ENCODE data around the gene APBB2. TPM values are rescaled to one million over a fixed set of nuclear protein-coding genes. Genes with fewer than 3 reads are reported as not detected.

The APBB2 gene
- total and polyA plus RNA-seq, 10 of the 15 experiments (the other 5 are each of a cell fraction or from before 2014, with no cell fraction given), result 2.7 to 24.6 (median 19.0) TPM

DNA sequence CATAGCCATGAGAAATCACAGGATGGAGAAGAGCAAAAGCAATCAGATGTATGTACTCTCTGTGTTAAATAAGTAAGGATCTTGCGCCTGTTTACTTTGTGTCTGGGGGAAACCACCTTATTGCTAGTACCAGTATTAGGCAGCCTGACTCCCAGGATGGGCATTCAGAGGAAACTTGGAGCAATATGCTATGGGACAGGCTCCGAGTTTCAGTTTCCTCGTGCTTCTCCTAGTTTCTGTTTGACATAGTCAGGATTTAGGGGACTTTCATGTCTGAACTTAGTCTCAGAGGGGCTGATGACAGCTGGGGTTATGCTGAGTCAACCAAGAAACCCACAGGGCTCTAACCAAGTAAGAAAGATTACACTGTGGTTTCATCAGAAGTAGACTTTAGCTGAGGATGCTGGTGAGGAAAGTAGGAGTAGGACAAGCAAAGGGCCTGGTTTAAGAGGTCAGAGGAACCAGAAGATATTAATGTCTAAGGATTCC, 451.1 kb downstream of the APBB2 start (continued):
- TF ChIP-seq, protein P1, sequence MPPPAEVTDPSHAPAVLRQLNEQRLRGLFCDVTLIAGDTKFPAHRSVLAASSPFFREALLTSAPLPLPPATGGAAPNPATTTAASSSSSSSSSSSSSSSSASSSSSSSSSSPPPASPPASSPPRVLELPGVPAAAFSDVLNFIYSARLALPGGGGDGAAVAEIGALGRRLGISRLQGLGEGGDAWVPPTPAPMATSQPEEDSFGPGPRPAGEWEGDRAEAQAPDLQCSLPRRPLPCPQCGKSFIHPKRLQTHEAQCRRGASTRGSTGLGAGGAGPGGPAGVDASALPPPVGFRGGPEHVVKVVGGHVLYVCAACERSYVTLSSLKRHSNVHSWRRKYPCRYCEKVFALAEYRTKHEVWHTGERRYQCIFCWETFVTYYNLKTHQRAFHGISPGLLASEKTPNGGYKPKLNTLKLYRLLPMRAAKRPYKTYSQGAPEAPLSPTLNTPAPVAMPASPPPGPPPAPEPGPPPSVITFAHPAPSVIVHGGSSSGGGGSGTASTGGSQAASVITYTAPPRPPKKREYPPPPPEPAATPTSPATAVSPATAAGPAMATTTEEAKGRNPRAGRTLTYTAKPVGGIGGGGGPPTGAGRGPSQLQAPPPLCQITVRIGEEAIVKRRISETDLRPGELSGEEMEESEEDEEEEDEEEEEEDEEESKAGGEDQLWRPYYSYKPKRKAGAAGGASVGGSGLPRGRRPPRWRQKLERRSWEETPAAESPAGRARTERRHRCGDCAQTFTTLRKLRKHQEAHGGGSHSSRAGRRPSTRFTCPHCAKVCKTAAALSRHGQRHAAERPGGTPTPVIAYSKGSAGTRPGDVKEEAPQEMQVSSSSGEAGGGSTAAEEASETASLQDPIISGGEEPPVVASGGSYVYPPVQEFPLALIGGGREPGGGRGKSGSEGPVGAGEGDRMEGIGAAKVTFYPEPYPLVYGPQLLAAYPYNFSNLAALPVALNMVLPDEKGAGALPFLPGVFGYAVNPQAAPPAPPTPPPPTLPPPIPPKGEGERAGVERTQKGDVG (CRISPR knock-in tag; IDR thresholded peaks at IDR 0.05), result no peak
- peak; percentile 93 for TF ChIP-seq TCF12 (IDR thresholded peaks at IDR 0.05; ENCODE audit: low read depth, low read length)
- TF ChIP-seq, protein P2, sequence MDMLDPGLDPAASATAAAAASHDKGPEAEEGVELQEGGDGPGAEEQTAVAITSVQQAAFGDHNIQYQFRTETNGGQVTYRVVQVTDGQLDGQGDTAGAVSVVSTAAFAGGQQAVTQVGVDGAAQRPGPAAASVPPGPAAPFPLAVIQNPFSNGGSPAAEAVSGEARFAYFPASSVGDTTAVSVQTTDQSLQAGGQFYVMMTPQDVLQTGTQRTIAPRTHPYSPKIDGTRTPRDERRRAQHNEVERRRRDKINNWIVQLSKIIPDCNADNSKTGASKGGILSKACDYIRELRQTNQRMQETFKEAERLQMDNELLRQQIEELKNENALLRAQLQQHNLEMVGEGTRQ (IDR thresholded peaks at IDR 0.05; ENCODE audit: borderline replicate concordance, low read depth, low read length), result no peak
- TF ChIP-seq NBN (IDR thresholded peaks at IDR 0.05), result 0 out of 2 replicates have a peak, but pooled peaks have one; percentile 48
- TF ChIP-seq, protein P3, sequence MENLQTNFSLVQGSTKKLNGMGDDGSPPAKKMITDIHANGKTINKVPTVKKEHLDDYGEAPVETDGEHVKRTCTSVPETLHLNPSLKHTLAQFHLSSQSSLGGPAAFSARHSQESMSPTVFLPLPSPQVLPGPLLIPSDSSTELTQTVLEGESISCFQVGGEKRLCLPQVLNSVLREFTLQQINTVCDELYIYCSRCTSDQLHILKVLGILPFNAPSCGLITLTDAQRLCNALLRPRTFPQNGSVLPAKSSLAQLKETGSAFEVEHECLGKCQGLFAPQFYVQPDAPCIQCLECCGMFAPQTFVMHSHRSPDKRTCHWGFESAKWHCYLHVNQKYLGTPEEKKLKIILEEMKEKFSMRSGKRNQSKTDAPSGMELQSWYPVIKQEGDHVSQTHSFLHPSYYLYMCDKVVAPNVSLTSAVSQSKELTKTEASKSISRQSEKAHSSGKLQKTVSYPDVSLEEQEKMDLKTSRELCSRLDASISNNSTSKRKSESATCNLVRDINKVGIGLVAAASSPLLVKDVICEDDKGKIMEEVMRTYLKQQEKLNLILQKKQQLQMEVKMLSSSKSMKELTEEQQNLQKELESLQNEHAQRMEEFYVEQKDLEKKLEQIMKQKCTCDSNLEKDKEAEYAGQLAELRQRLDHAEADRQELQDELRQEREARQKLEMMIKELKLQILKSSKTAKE (IDR thresholded peaks at IDR 0.05; ENCODE audit: low read depth, poor library complexity, severe bottlenecking), result peak; percentile 87
- no peak for TF ChIP-seq NR2C1 (IDR thresholded peaks at IDR 0.05)
- TF ChIP-seq ETV6 (conservative IDR thresholded peaks at IDR 0.05 in 1 of 2, IDR thresholded peaks at IDR 0.05 in 1 of 2; ENCODE audit: borderline replicate concordance in 1 of 2, low read depth in 1 of 2), result peak in 1 of 2 experiments; percentile 86; a peak in 2 of 4 replicates
- TF ChIP-seq RAD51 (IDR thresholded peaks at IDR 0.05), result no peak
- peak; percentile 68; the same call in 1 of the 2 replicates for TF ChIP-seq NR2F1 (conservative IDR thresholded peaks at IDR 0.05)
- TF ChIP-seq ZNF217 (IDR thresholded peaks at IDR 0.05), result no peak
- no peak for TF ChIP-seq FOXK2 (IDR thresholded peaks at IDR 0.05)
- TF ChIP-seq ZNF384 (IDR thresholded peaks at IDR 0.05; ENCODE audit: borderline replicate concordance, low read depth, low read length), result no peak
- no peak for TF ChIP-seq SREBF1 (IDR thresholded peaks at IDR 0.05; ENCODE audit: low read length)
- TF ChIP-seq, protein P4, sequence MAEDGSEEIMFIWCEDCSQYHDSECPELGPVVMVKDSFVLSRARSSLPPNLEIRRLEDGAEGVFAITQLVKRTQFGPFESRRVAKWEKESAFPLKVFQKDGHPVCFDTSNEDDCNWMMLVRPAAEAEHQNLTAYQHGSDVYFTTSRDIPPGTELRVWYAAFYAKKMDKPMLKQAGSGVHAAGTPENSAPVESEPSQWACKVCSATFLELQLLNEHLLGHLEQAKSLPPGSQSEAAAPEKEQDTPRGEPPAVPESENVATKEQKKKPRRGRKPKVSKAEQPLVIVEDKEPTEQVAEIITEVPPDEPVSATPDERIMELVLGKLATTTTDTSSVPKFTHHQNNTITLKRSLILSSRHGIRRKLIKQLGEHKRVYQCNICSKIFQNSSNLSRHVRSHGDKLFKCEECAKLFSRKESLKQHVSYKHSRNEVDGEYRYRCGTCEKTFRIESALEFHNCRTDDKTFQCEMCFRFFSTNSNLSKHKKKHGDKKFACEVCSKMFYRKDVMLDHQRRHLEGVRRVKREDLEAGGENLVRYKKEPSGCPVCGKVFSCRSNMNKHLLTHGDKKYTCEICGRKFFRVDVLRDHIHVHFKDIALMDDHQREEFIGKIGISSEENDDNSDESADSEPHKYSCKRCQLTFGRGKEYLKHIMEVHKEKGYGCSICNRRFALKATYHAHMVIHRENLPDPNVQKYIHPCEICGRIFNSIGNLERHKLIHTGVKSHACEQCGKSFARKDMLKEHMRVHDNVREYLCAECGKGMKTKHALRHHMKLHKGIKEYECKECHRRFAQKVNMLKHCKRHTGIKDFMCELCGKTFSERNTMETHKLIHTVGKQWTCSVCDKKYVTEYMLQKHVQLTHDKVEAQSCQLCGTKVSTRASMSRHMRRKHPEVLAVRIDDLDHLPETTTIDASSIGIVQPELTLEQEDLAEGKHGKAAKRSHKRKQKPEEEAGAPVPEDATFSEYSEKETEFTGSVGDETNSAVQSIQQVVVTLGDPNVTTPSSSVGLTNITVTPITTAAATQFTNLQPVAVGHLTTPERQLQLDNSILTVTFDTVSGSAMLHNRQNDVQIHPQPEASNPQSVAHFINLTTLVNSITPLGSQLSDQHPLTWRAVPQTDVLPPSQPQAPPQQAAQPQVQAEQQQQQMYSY (CRISPR knock-in tag; IDR thresholded peaks at IDR 0.05), result no peak
- TF ChIP-seq BHLHE40 (IDR thresholded peaks at IDR 0.05; ENCODE audit: borderline replicate concordance in 1 of 2, low read depth in 2 of 2, low read length in 1 of 2), result peak; percentile 22 to 54; a peak in 2 of 4 replicates
- TF ChIP-seq HDAC6 (IDR thresholded peaks at IDR 0.05; ENCODE audit: unreplicated experiment), result no peak
- TF ChIP-seq IKZF2 (IDR thresholded peaks at IDR 0.05), result peak; percentile 99
- TF ChIP-seq ZZZ3 (IDR thresholded peaks at IDR 0.05; ENCODE audit: control insufficient read depth, insufficient read length, low read depth), result no peak
- TF ChIP-seq, protein P5, sequence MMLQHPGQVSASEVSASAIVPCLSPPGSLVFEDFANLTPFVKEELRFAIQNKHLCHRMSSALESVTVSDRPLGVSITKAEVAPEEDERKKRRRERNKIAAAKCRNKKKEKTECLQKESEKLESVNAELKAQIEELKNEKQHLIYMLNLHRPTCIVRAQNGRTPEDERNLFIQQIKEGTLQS (IDR thresholded peaks at IDR 0.05; ENCODE audit: borderline replicate concordance, extremely low read depth, low read depth, low read length), result no peak
- no peak for TF ChIP-seq CEBPB (IDR thresholded peaks at IDR 0.05; ENCODE audit: borderline replicate concordance in 1 of 2, low read depth in 2 of 2, low read length in 2 of 2)
